Astrocyte of the spinal cord (primary cell): ENCODE measurements around the gene KRT23.

ENCODE experiments used
- DNase-seq: peaks from one replicate; pipeline ENCODE4 v3.0.0; 2011; ENCODE audit warnings: low read depth, low spot score
- H3K4me3 ChIP-seq: 2 replicates; pipeline ENCODE4 v1.5.1; 2011; ENCODE audit warnings: low read depth, mild to moderate bottlenecking, low read length, moderate library complexity
- CTCF ChIP-seq: IDR thresholded peaks from 2 replicates; pipeline ENCODE4 v1.5.1; 2012; ENCODE audit warnings: low read depth, mild to moderate bottlenecking, low read length, inconsistent platforms
- in situ Hi-C: cut with HindIII; loops from 2 replicates; pipeline ENCODE4 v1.10.0; 2017; ENCODE audit warnings: low sequenced_read_pairs

The KRT23 gene

GRCh38 chr17:40978575-40979151 is 41.2 kb upstream of the KRT23 start:
- DNase-seq: no peak
- no peak overlapping the region for H3K4me3 ChIP-seq
- no peak for TF ChIP-seq CTCF
- in situ Hi-C loops: no loop called here

- H3K4me3 ChIP-seq: no peak overlapping the region
- in situ Hi-C loops: no loop called here
- TF ChIP-seq CTCF: no peak
- DNase-seq: no peak
Observed at GRCh38 chr17:40975516-40975915, 38.1 kb upstream of the KRT23 start.

- in situ Hi-C loops: no loop called here
- TF ChIP-seq CTCF: no peak
- no peak overlapping the region for H3K4me3 ChIP-seq
- DNase-seq: no peak
Observed at GRCh38 chr17:40974366-40974765, 36.9 kb upstream of the KRT23 start.

- in situ Hi-C loops: no loop called here
- no peak overlapping the region for H3K4me3 ChIP-seq
- TF ChIP-seq CTCF: no peak
- DNase-seq: no peak
Observed at GRCh38 chr17:40967582-40967981, 30.1 kb upstream of the KRT23 start.

GRCh38 chr17:40966848-40967247 is 29.4 kb upstream of the KRT23 start, which contains the start of gene KRT39:
Gene KRT39, minus strand, starts transcription at chr17:40966948. Its CDS starts 92 bp downstream, at chr17:40966856.
- no peak for DNase-seq
- H3K4me3 ChIP-seq: no peak within 1 kb of the TSS
- TF ChIP-seq CTCF: no peak
- in situ Hi-C loops: no loop called here

- no peak overlapping the region for H3K4me3 ChIP-seq
- DNase-seq: no peak
- in situ Hi-C loops: no loop called here
- TF ChIP-seq CTCF: peak; percentile 71
Observed at GRCh38 chr17:40963838-40964237, 26.4 kb upstream of the KRT23 start.

GRCh38 chr17:40962059-40962561 is 24.7 kb upstream of the KRT23 start:
- in situ Hi-C loops: no loop called here
- DNase-seq: no peak
- TF ChIP-seq CTCF: no peak
- H3K4me3 ChIP-seq: no peak overlapping the region
